Activated CD4-positive, CD25-positive, alpha-beta regulatory T cell treated with anti-CD3 and anti-CD28 coated beads, Interleukin-2, amount 50 U/mL, for 24 hours (primary cell): ENCODE measurements around the gene TPO.
"Not testable (repeated sequence)": the region's sequence is repeated elsewhere in the genome, so short reads cannot be mapped to it uniquely, and the experiment has no call there.

Experiments
- ATAC-seq, 2 donors: fragments of 150-1000 bp; cut with Tn5 transposase; one replicate each; pipeline ENCODE4 v1.10.0; 2021; ENCODE audit warnings: mild to moderate bottlenecking in 1 of 2, moderate library complexity in 1 of 2

The TPO gene

GRCh38 chr2:1413156-1413710 lies at the start of gene TPO:
TPO (plus strand) TSS chr2:1413463; CDS start chr2:1414409, 946 bp downstream.
- no peak for ATAC-seq

- no peak for ATAC-seq
These were observed 46.6 kb upstream of the TPO start for GRCh38 chr2:1366546-1367134.

- no peak for ATAC-seq
These were observed 45.7 kb upstream of the TPO start for GRCh38 chr2:1367601-1368000.

GRCh38 chr2:1369905-1370304 lies 43.4 kb upstream of the TPO start:
- ATAC-seq = no peak

- no peak for ATAC-seq
These were observed 42.8 kb upstream of the TPO start for GRCh38 chr2:1370461-1370860.

GRCh38 chr2:1371082-1371481 lies 42.2 kb upstream of the TPO start:
- no peak for ATAC-seq

GRCh38 chr2:1373830-1374229 lies 39.4 kb upstream of the TPO start:
- no peak for ATAC-seq

GRCh38 chr2:1374287-1374686 lies 39.0 kb upstream of the TPO start:
- no peak for ATAC-seq

GRCh38 chr2:1375794-1376193 lies 37.5 kb upstream of the TPO start:
- ATAC-seq = no peak

GRCh38 chr2:1377473-1377872 lies 35.8 kb upstream of the TPO start:
- ATAC-seq = no peak

- no peak for ATAC-seq
These were observed 34.7 kb upstream of the TPO start for GRCh38 chr2:1378456-1379150.

- no peak for ATAC-seq
These were observed 31.6 kb upstream of the TPO start for GRCh38 chr2:1381644-1382043.

GRCh38 chr2:1387954-1388725 lies 25.1 kb upstream of the TPO start:
- not testable (repeated sequence) for ATAC-seq

GRCh38 chr2:1390118-1390517 lies 23.1 kb upstream of the TPO start:
- not testable (repeated sequence) for ATAC-seq

GRCh38 chr2:1393321-1393720 lies 19.9 kb upstream of the TPO start:
- ATAC-seq = no peak

- no peak for ATAC-seq
These were observed 18.4 kb upstream of the TPO start for GRCh38 chr2:1394709-1395408.

GRCh38 chr2:1397350-1397749 lies 15.9 kb upstream of the TPO start:
- ATAC-seq = no peak

GRCh38 chr2:1398191-1398590 lies 15.1 kb upstream of the TPO start:
- ATAC-seq = no peak

- no peak for ATAC-seq
These were observed 12.1 kb upstream of the TPO start for GRCh38 chr2:1400943-1401735.

GRCh38 chr2:1402064-1402463 lies 11.2 kb upstream of the TPO start:
- no peak for ATAC-seq

GRCh38 chr2:1403565-1403964 lies 9.7 kb upstream of the TPO start:
- no peak for ATAC-seq

GRCh38 chr2:1405124-1405523 lies 8.1 kb upstream of the TPO start:
- ATAC-seq = no peak
